ENCODE data around the gene ABI3BP. TPM values are rescaled to one million over a fixed set of nuclear protein-coding genes. Genes with fewer than 3 reads are reported as not detected.

Gene ABI3BP
- total RNA-seq, 1 experiment from 2014 or later: 23.4 TPM

GRCh38 chr3:100834332-100834731 lies 158.9 kb downstream of the ABI3BP start:
- H4K20me1 ChIP-seq (ENCODE audit: low read length): no peaks in the 10 kb centered on the region
- intact Hi-C loops (cut with micrococcal nuclease): no loop called here
- no peaks in the 10 kb centered on the region for H3F3A ChIP-seq (ENCODE audit: low read length, unreplicated experiment)
- H3K4me2 ChIP-seq (ENCODE audit: low read length): no peak overlapping the region
- CTCF ChIA-PET: no interaction called here
- no peaks in the 10 kb centered on the region for H3K9me3 ChIP-seq (ENCODE audit: low read length)
- POLR2A ChIA-PET (ENCODE audit: unreplicated experiment): no interaction called here
- no peaks in the 10 kb centered on the region for H3K9me2 ChIP-seq (replicated peaks; ENCODE audit: low read length)
- no peaks in the 10 kb centered on the region for H3K4me1 ChIP-seq (ENCODE audit: insufficient read depth, low read length)
- H2AFZ ChIP-seq (ENCODE audit: low read length): no peak overlapping the region
- no peak overlapping the region for H3K4me3 ChIP-seq (ENCODE audit: low read length)
- no peaks in the 10 kb centered on the region for H3K79me2 ChIP-seq (ENCODE audit: low read length)
- H3K36me3 ChIP-seq (ENCODE audit: low read depth, low read length): no peaks in the 10 kb centered on the region
- DNase-seq (no peak), ATAC-seq (no peak)
- no TSS peak for BruUV-seq (replicated peaks)
- H3K9ac ChIP-seq (ENCODE audit: low read length): no peak overlapping the region
- no peak overlapping the region for H3K27ac ChIP-seq (ENCODE audit: low read length)
- no peak for TF ChIP-seq CTCF (conservative IDR thresholded peaks at IDR 0.05; ENCODE audit: low read depth, low read length)
- TF ChIP-seq EZH2 (IDR thresholded peaks at IDR 0.05; ENCODE audit: low read length, unreplicated experiment): no peak
- TF ChIP-seq EZH2phosphoT487 (IDR thresholded peaks at IDR 0.05; ENCODE audit: borderline replicate concordance, low read length): no peak
- H3K27me3 ChIP-seq (ENCODE audit: low read length): no peaks in the 10 kb centered on the region

DNA sequence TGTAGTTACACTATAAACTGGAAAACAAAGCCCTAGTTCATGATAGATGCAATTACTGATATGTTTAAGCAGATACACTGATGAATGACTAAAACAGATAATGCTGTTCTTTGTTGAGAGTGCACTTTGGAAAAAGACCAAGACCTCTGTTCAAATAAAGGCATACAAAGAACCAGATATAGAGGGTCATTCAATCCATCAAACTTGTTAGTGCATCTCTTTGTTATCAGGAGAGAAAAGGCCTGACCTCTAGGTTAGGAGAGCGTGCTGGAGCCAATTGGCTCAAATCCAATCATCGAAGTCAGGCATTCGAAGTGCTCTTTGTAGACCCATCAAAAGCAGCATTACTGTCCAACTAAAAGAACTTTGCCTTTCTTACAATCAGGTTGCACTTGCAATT lies 159.7 kb downstream of the ABI3BP start:
- no peaks in the 10 kb centered on the region for H3K27me3 ChIP-seq (ENCODE audit: low read length)
- no peaks in the 10 kb centered on the region for H4K20me1 ChIP-seq (ENCODE audit: low read length)
- DNase-seq (no peak), ATAC-seq (no peak)
- no TSS peak for BruUV-seq (replicated peaks)
- H3K36me3 ChIP-seq (ENCODE audit: low read depth, low read length): no peaks in the 10 kb centered on the region
- no peak overlapping the region for H2AFZ ChIP-seq (ENCODE audit: low read length)
- no peaks in the 10 kb centered on the region for H3K79me2 ChIP-seq (ENCODE audit: low read length)
- no peaks in the 10 kb centered on the region for H3K9me2 ChIP-seq (replicated peaks; ENCODE audit: low read length)
- no peaks in the 10 kb centered on the region for H3K9me3 ChIP-seq (ENCODE audit: low read length)
- H3F3A ChIP-seq (ENCODE audit: low read length, unreplicated experiment): no peaks in the 10 kb centered on the region
- TF ChIP-seq EZH2 (IDR thresholded peaks at IDR 0.05; ENCODE audit: low read length, unreplicated experiment) (no peak), CTCF (conservative IDR thresholded peaks at IDR 0.05; ENCODE audit: low read depth, low read length) (no peak), EZH2phosphoT487 (IDR thresholded peaks at IDR 0.05; ENCODE audit: borderline replicate concordance, low read length) (no peak)
- intact Hi-C loops (cut with micrococcal nuclease): no loop called here
- POLR2A ChIA-PET (ENCODE audit: unreplicated experiment): no interaction called here
- no peak overlapping the region for H3K9ac ChIP-seq (ENCODE audit: low read length)
- no peak overlapping the region for H3K27ac ChIP-seq (ENCODE audit: low read length)
- H3K4me3 ChIP-seq (ENCODE audit: low read length): no peak overlapping the region
- H3K4me2 ChIP-seq (ENCODE audit: low read length): no peak overlapping the region
- H3K4me1 ChIP-seq (ENCODE audit: insufficient read depth, low read length): no peaks in the 10 kb centered on the region
- CTCF ChIA-PET: no interaction called here

DNA sequence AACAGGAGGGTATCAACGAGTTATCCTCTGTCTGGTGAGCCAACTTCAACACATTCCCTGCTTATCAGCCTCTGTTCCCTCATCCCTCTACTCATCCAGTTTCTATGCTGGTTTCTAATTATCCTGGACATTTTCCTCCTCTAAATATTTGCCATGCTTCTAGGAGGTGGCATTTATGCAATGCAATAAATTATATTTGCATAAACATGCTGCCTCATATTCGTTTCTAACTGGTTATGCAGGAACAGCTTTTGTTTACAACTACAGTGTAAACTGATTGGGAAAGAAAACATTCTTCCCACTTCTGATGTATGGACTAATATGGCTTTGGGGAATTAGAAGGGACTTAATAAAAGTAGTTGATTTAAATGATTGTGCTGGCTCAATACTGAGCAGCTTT lies 161.6 kb downstream of the ABI3BP start:
- H4K20me1 ChIP-seq (ENCODE audit: low read length): no peaks in the 10 kb centered on the region
- no peaks in the 10 kb centered on the region for H3K9me3 ChIP-seq (ENCODE audit: low read length)
- H3K79me2 ChIP-seq (ENCODE audit: low read length): no peaks in the 10 kb centered on the region
- no peak for DNase-seq
- TF ChIP-seq EZH2 (IDR thresholded peaks at IDR 0.05; ENCODE audit: low read length, unreplicated experiment): no peak
- no peak for TF ChIP-seq EZH2phosphoT487 (IDR thresholded peaks at IDR 0.05; ENCODE audit: borderline replicate concordance, low read length)
- TF ChIP-seq CTCF (conservative IDR thresholded peaks at IDR 0.05; ENCODE audit: low read depth, low read length): no peak
- H3K9ac ChIP-seq (ENCODE audit: low read length): no peak overlapping the region
- no peaks in the 10 kb centered on the region for H3K27me3 ChIP-seq (ENCODE audit: low read length)
- H2AFZ ChIP-seq (ENCODE audit: low read length): no peak overlapping the region
- no peak overlapping the region for H3K4me3 ChIP-seq (ENCODE audit: low read length)
- BruUV-seq (replicated peaks): no TSS peak
- intact Hi-C loops (cut with micrococcal nuclease): no loop called here
- no peaks in the 10 kb centered on the region for H3K36me3 ChIP-seq (ENCODE audit: low read depth, low read length)
- ChIA-PET POLR2A (ENCODE audit: unreplicated experiment) (interaction anchor here (0.6 kb wide), 1 partner anchor 25 kb away, joined by 5 read pairs; no protein-coding TSS in a partner anchor), CTCF (no interaction called here)
- no peaks in the 10 kb centered on the region for H3K4me1 ChIP-seq (ENCODE audit: insufficient read depth, low read length)
- no peaks in the 10 kb centered on the region for H3K9me2 ChIP-seq (replicated peaks; ENCODE audit: low read length)
- no peak for ATAC-seq
- H3F3A ChIP-seq (ENCODE audit: low read length, unreplicated experiment): no peaks in the 10 kb centered on the region
- no peak overlapping the region for H3K4me2 ChIP-seq (ENCODE audit: low read length)
- H3K27ac ChIP-seq (ENCODE audit: low read length): no peak overlapping the region
